ENCODE results near the gene C3orf49.

C3orf49 gene

GRCh38 chr3:63892773-63893352 lies 73.8 kb downstream of the C3orf49 start:
- DNase-seq: no peak

- DNase-seq: no peak
Observed at GRCh38 chr3:63895422-63896189, 76.5 kb downstream of the C3orf49 start.

GRCh38 chr3:63896332-63897030 lies 77.4 kb downstream of the C3orf49 start:
- DNase-seq: no peak

Data from DMS53 (cell line).